ENCODE measurements around the gene ASPG. TPM values are rescaled to one million over a fixed set of nuclear protein-coding genes. Genes with fewer than 3 reads are reported as not detected.

ASPG gene
- total RNA-seq, 1 donor from 2014 or later, result 282 TPM

DNA sequence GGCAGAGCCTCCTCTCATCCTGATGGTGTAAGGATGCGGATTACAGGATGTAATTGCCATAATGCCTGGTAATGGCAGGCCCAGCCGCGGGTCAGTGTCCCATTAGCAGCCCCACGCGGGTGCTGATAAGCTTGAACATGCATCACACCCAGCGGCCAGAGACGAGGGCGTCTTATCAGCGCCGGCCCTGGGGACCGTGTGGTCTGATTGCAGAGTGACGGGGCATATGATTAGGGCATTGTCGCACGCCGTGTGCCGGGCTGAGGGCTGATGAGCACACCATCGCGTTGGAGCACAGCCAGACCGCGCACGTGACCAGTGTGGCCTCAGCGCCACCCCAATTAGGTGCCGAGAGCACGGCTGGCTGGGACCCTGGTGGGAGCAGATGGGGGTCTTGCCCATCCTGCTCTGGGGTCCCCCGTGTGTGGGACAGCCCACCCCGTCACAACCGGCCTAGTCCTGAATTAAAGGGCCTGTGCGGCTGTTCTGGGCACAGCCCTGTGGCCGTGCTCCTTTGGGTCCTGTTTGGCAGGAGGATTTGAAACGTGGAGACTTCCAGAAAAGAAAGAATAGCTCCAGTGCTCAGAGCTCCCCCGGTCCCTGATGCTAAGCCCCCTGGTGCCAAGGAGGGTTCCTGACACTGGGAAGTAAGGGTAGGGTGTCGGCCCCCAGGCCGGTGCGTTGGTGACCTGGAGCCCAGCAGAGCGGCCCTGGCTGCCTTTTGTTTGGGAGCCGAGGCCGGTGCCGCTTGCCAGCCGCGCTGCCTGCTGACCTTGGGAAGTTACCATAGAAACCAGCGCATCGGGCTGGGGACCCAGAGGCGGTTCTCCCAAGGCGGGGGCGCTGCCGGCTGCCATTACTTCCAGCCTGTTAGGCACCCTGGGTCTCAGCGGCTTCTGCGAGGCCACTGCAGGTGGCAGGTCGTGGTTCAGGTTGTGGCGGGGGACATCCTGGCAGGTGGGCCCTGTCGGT, 73.6 kb downstream of the ASPG start:
- no peak for DNase-seq (ENCODE audit: low spot score)
- no peak for ATAC-seq

DNA sequence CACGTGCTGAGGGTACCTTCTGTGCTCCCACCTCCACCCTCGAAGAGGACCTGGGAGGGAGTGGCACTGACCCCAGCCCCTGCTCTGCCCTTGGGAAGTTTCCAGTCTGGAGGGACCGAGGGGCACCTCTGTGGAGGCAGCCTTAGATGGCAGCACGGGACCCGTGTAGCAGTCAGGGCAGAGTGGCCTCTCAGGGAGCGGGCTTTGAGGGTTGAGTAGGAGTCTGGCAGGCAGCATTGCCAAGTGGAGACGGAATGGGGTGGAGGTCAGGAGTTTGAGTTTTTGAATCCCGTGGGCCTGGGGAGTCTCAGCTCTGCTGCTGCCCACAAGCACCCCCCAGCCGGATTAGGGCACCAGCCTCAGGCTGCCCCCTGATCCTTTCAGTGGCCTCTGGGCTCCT, 74.5 kb downstream of the ASPG start:
- no peak for ATAC-seq
- no peak for DNase-seq (ENCODE audit: low spot score)

- DNase-seq (ENCODE audit: low spot score) (no peak), ATAC-seq (no peak)
These were observed 76.3 kb downstream of the ASPG start for GRCh38 chr14:104161602-104162367.

- DNase-seq (ENCODE audit: low spot score), result no peak
- no peak for ATAC-seq
These were observed 77.0 kb downstream of the ASPG start for GRCh38 chr14:104162495-104162894.

GRCh38 chr14:104163541-104163940, 78.0 kb downstream of the ASPG start:
- ATAC-seq, result no peak
- DNase-seq (ENCODE audit: low spot score), result no peak

- DNase-seq (ENCODE audit: low spot score) (no peak), ATAC-seq (no peak)
These were observed 78.5 kb downstream of the ASPG start for GRCh38 chr14:104164041-104164440.

GRCh38 chr14:104164512-104164911, 79.0 kb downstream of the ASPG start:
- DNase-seq (ENCODE audit: low spot score) (no peak), ATAC-seq (no peak)

Other genes starting within 250 kb of the ASPG start
- 15.3 TPM for gene PPP1R13B, start 238.1 kb upstream of the ASPG start, total RNA-seq
- gene TDRD9, start 157.2 kb upstream of the ASPG start, total RNA-seq, result 0.75 TPM
- gene RD3L, start 143.2 kb upstream of the ASPG start, total RNA-seq, result not detected
- 1.3 TPM for gene KIF26A, start 52.9 kb downstream of the ASPG start, total RNA-seq